IMR-90 (cell line): Measurements from ENCODE around the gene GNB1L. TPM values are rescaled to one million over a fixed set of nuclear protein-coding genes. Genes with fewer than 3 reads are reported as not detected.

Experiments used
- ATAC-seq: fragments of 200-7000 bp; cut with Tn5 transposase; 2 replicates; pipeline ENCODE4 v1.9.1; 2020; ENCODE audit warnings: low read depth, mild to moderate bottlenecking, moderate library complexity
- BruUV-seq: library from RNA; stranded (reverse); fragments of 400-500 nt; replicated peaks from 2 replicates; lab custom pipeline; 2021; lab: Mats Ljungman, UMichigan
- CTCF ChIA-PET: fragments of 300-600 bp; formaldehyde crosslinking; extraction: SDS; loops from one replicate; lab custom pipeline; 2021; ENCODE audit warnings: antibody characterized with exemption; lab: Yijun Ruan, JAX
- POLR2A ChIA-PET: fragments of 300-600 bp; sonication (Branson Sonifier 250); formaldehyde crosslinking; loops from one replicate; lab custom pipeline; 2022; ENCODE audit warnings: antibody characterized with exemption; ENCODE audit not compliant: unreplicated experiment; lab: Charles Lee
- DNase-seq: peaks from one replicate; pipeline ENCODE4 v3.0.0; 2013
- H2AFZ ChIP-seq: replicated peaks from 2 replicates; pipeline ENCODE3; 2013; ENCODE audit warnings: low read length, mild to moderate bottlenecking; ENCODE audit not compliant: poor library complexity
- H2AK5ac ChIP-seq: 2 replicates; pipeline ENCODE4 v1.6.1; 2013; ENCODE audit warnings: low read depth, low read length, inconsistent platforms
- H2AK9ac ChIP-seq: replicated peaks from 2 replicates; pipeline ENCODE3; 2013; ENCODE audit warnings: mild to moderate bottlenecking, low read depth, low read length, moderate library complexity; ENCODE audit not compliant: poor library complexity
- H2BK120ac ChIP-seq: 2 replicates; pipeline ENCODE4 v1.6.1; 2013; ENCODE audit warnings: low read depth, low read length, inconsistent platforms
- H2BK15ac ChIP-seq: 3 replicates; pipeline ENCODE4 v1.6.1; 2013; ENCODE audit warnings: low read depth, low read length, inconsistent platforms
- H2BK20ac ChIP-seq: 2 replicates; pipeline ENCODE4 v1.6.1; 2013; ENCODE audit warnings: low read depth, mild to moderate bottlenecking, inconsistent platforms, low read length, moderate library complexity
- H2BK5ac ChIP-seq: 2 replicates; pipeline ENCODE4 v1.6.1; 2013; ENCODE audit warnings: mild to moderate bottlenecking, low read depth, low read length, inconsistent platforms; ENCODE audit not compliant: poor library complexity, severe bottlenecking
- H3K14ac ChIP-seq: replicated peaks from 2 replicates; pipeline ENCODE4 v1.6.1; 2013; ENCODE audit warnings: low read depth, low read length, inconsistent platforms
- H3K18ac ChIP-seq: 2 replicates; pipeline ENCODE4 v1.6.1; 2013; ENCODE audit warnings: low read depth, low read length, control low read depth
- H3K23ac ChIP-seq: 2 replicates; pipeline ENCODE4 v1.6.1; 2013; ENCODE audit warnings: low read depth, low read length, inconsistent platforms
- H3K27ac ChIP-seq: 2 replicates; pipeline ENCODE4 v1.5.1; 2013; ENCODE audit warnings: mild to moderate bottlenecking, control low read depth, low read length; ENCODE audit not compliant: insufficient read depth
- H3K27me3 ChIP-seq: 2 replicates; pipeline ENCODE4 v1.6.1; 2013; ENCODE audit warnings: low read length; ENCODE audit not compliant: control insufficient read depth, insufficient read depth
- H3K36me3 ChIP-seq: 2 replicates; pipeline ENCODE4 v1.6.1; 2013; ENCODE audit warnings: low read length, mixed read lengths; ENCODE audit not compliant: control insufficient read depth, insufficient read depth
- H3K4ac ChIP-seq: 2 replicates; pipeline ENCODE4 v1.6.1; 2013; ENCODE audit warnings: low read depth, low read length, inconsistent platforms
- H3K4me1 ChIP-seq: 2 replicates; pipeline ENCODE4 v1.6.1; 2013; ENCODE audit warnings: low read length, mixed read lengths; ENCODE audit not compliant: control insufficient read depth, insufficient read depth
- H3K4me2 ChIP-seq: 2 replicates; pipeline ENCODE4 v1.6.1; 2013; ENCODE audit warnings: low read depth, mild to moderate bottlenecking, control low read depth, low read length, moderate library complexity
- H3K4me3 ChIP-seq: 2 replicates; pipeline ENCODE4 v1.5.1; 2013; ENCODE audit warnings: low read depth, mild to moderate bottlenecking, control low read depth, low read length, moderate library complexity; ENCODE audit not compliant: insufficient read depth
- H3K56ac ChIP-seq: 2 replicates; pipeline ENCODE4 v1.6.1; 2013; ENCODE audit warnings: low read length, inconsistent platforms; ENCODE audit not compliant: insufficient read depth; ENCODE audit errors: extremely low read depth
- H3K79me1 ChIP-seq, 2 experiments: 2 replicates each; pipeline ENCODE4 v1.6.1; 2013; ENCODE audit warnings: low read length in 2 of 2, inconsistent platforms in 1 of 2, low read depth in 1 of 2
- H3K9ac ChIP-seq: 2 replicates; pipeline ENCODE4 v1.6.1; 2013; ENCODE audit warnings: low read depth, low read length, control low read depth
- H3K9me1 ChIP-seq: 2 replicates; pipeline ENCODE4 v1.6.1; 2013; ENCODE audit warnings: low read length, inconsistent platforms; ENCODE audit not compliant: insufficient read depth
- H3K9me3 ChIP-seq: 2 replicates; pipeline ENCODE4 v1.6.1; 2013; ENCODE audit warnings: low read length; ENCODE audit not compliant: control insufficient read depth, insufficient read depth
- H4K20me1 ChIP-seq: 2 replicates; pipeline ENCODE4 v1.6.1; 2013; ENCODE audit warnings: low read length, inconsistent platforms; ENCODE audit not compliant: insufficient read depth
- H4K5ac ChIP-seq: 2 replicates; pipeline ENCODE4 v1.6.1; 2013; ENCODE audit warnings: mild to moderate bottlenecking, low read depth, low read length, control low read depth
- H4K8ac ChIP-seq, 2 experiments: 2 replicates each; pipeline ENCODE4 v1.6.1; 2013; ENCODE audit warnings: low read depth in 2 of 2, low read length in 2 of 2, control low read depth in 1 of 2, inconsistent platforms in 1 of 2
- H4K91ac ChIP-seq: 2 replicates; pipeline ENCODE4 v1.6.1; 2013; ENCODE audit warnings: low read depth, low read length, inconsistent platforms; ENCODE audit not compliant: insufficient read depth
- CEBPB ChIP-seq: IDR thresholded peaks from 2 replicates; pipeline ENCODE4 v1.6.1; 2012; ENCODE audit warnings: low read depth, low read length, improper control_type of control experiment
- ELK1 ChIP-seq: fragments of 150-350 bp; IDR thresholded peaks from 2 replicates; pipeline ENCODE4 v1.6.1; 2016; ENCODE audit warnings: low read depth, mild to moderate bottlenecking, low read length, moderate library complexity, borderline replicate concordance
- FOS ChIP-seq: fragments of 150-350 bp; IDR thresholded peaks from 2 replicates; pipeline ENCODE4 v1.6.1; 2016; ENCODE audit warnings: low read depth, low read length
- MXI1 ChIP-seq: IDR thresholded peaks from 2 replicates; pipeline ENCODE4 v1.6.1; 2012; ENCODE audit warnings: low read depth, mild to moderate bottlenecking, low read length, moderate library complexity, borderline replicate concordance
- NFE2L2 ChIP-seq: fragments of 150-350 bp; IDR thresholded peaks from 2 replicates; pipeline ENCODE4 v1.6.1; 2016; ENCODE audit warnings: low read depth, mild to moderate bottlenecking, low read length
- POLR2A ChIP-seq: IDR thresholded peaks from 2 replicates; pipeline ENCODE4 v1.6.1; 2012; ENCODE audit warnings: mild to moderate bottlenecking, low read depth, low read length
- SMC3 ChIP-seq: fragments of 150-350 bp; IDR thresholded peaks from 2 replicates; pipeline ENCODE4 v1.6.1; 2016; ENCODE audit warnings: low read depth, mild to moderate bottlenecking, antibody characterized with exemption, low read length, moderate library complexity
- USF2 ChIP-seq: fragments of 150-350 bp; IDR thresholded peaks from 2 replicates; pipeline ENCODE4 v1.6.1; 2017; ENCODE audit warnings: mild to moderate bottlenecking, antibody characterized with exemption, low read length, low read depth
- WGBS, 2 experiments: methylation state at CpG; one replicate each; pipeline versions ENCODE4 v1.1.5 to v1.1.7; 2013; ENCODE audit warnings: missing lambda C conversion rate in 2 of 2; ENCODE audit not compliant: insufficient read length in 1 of 2; ENCODE audit errors: extremely low coverage in 2 of 2; 5-methylcytosine and 5-hydroxymethylcytosine counted together
- dilution Hi-C: fragments of 300-500 bp; cut with HindIII; formaldehyde crosslinking; loops from one replicate; pipeline ENCODE4 v1.14.3; 2018; ENCODE audit warnings: low sequenced_read_pairs; ENCODE audit not compliant: unreplicated experiment
- in situ Hi-C: fragments of 300-500 bp; cut with MboI; formaldehyde crosslinking; loops from 3 replicates; pipeline ENCODE4 v1.14.3; 2019; ENCODE audit warnings: low sequenced_read_pairs, inconsistent platforms, mixed read lengths
- intact Hi-C: fragments of 100-400 bp; cut with micrococcal nuclease; formaldehyde crosslinking; loops from 2 replicates; pipeline ENCODE4 v1.10.0; 2022
- polyA plus RNA-seq, 3 experiments: library from polyadenylated mRNA; depleted of rRNA; stranded (reverse); fragments of >200 nt; gene quantifications; 2 replicates each; pipeline ENCODE4 v1.2.3, GENCODE V29; 2012; ENCODE audit warnings: low replicate concordance in 1 of 3
- total RNA-seq: library from RNA; depleted of rRNA; stranded (reverse); fragments of >200 nt; gene quantifications from 2 replicates; pipeline ENCODE4 v1.2.3, GENCODE V29; 2012

Gene GNB1L
- total and polyA plus RNA-seq, 2 of the 4 experiments (the other 2 are of a cell fraction): 2.5 to 4.4 TPM

- no TSS peak for BruUV-seq
- no peak for DNase-seq
- H4K20me1 ChIP-seq: peaks cover 68% of the 10 kb centered on the region
Observed at GRCh38 chr22:19849835-19850762, 4.6 kb downstream of the GNB1L start.

More at GRCh38 chr22:19849835-19850762, 4.6 kb downstream of the GNB1L start:
- H3K14ac ChIP-seq: no peak overlapping the region
- no peak overlapping the region for H4K8ac ChIP-seq
- H4K91ac ChIP-seq: no peak overlapping the region
- H3K27ac ChIP-seq: no peak overlapping the region
- peaks cover 34% of the 10 kb centered on the region for H3K36me3 ChIP-seq
- no peak overlapping the region for H3K4me2 ChIP-seq
- no peak overlapping the region for H3K4ac ChIP-seq
- ChIA-PET CTCF (no interaction called here), POLR2A (interaction anchor here (0.6 kb wide), 1 partner anchor 87 kb away, joined by 4 read pairs; no protein-coding TSS in a partner anchor)
- no peak overlapping the region for H3K18ac ChIP-seq
- no peak overlapping the region for H2AFZ ChIP-seq
- in situ Hi-C loops: no loop called here
- H2AK5ac ChIP-seq: no peak overlapping the region
- peaks cover 11% of the 10 kb centered on the region for H3K4me1 ChIP-seq
- no peak overlapping the region for H3K23ac ChIP-seq
- TF ChIP-seq SMC3: no peak
- TF ChIP-seq FOS: no peak
- TF ChIP-seq MXI1: no peak
- no peak for TF ChIP-seq CEBPB
- peak; percentile 27; the same call in 1 of the 2 replicates for TF ChIP-seq USF2
- TF ChIP-seq POLR2A: no peak
- TF ChIP-seq NFE2L2: no peak
- no peak for TF ChIP-seq ELK1
- 96% methylated on average over 4 of the region's 9 CpGs; no CpG with 5 or more reads in 1 of the 2 experiments for WGBS, 2 experiments
- no peak overlapping the region for H3K9ac ChIP-seq
- no peaks in the 10 kb centered on the region for H3K27me3 ChIP-seq
- intact Hi-C loops: loop anchor here (5.0 kb wide), 1 partner anchor 118 kb away; no protein-coding TSS in a partner anchor
- peaks cover 33% of the 10 kb centered on the region for H3K9me1 ChIP-seq
- H2AK9ac ChIP-seq: no peak overlapping the region
- H3K4me3 ChIP-seq: no peak overlapping the region
- no peak overlapping the region for H2BK15ac ChIP-seq
- no peak for ATAC-seq
- no peak overlapping the region for H4K5ac ChIP-seq
- H2BK120ac ChIP-seq: no peak overlapping the region
- H2BK20ac ChIP-seq: no peak overlapping the region
- dilution Hi-C loops: no loop called here
- no peak overlapping the region for H3K56ac ChIP-seq
- H2BK5ac ChIP-seq: no peak overlapping the region
- peaks cover 3% of the 10 kb centered on the region; the same call in 1 of the 2 replicates for H3K9me3 ChIP-seq
- peaks cover 28 to 92% of the 10 kb centered on the region in 2 experiments for H3K79me1 ChIP-seq
